Loucy (cell line): ENCODE results near the gene RALGAPA1.
A peak's percentile ranks its signal among the peaks of the same experiment; 100 is the strongest.

ENCODE experiments used
- H2AFZ ChIP-seq: fragments of 200-600 bp; sonication (generic); 2 replicates; pipeline ENCODE4 v1.6.0; 2016; ENCODE audit warnings: antibody characterized with exemption, mild to moderate bottlenecking, low read length, moderate library complexity
- H3F3A ChIP-seq: fragments of 200-600 bp; 2 replicates; pipeline ENCODE4 v1.6.0; 2016; ENCODE audit warnings: antibody characterized with exemption, low read depth, mild to moderate bottlenecking
- H3K27me3 ChIP-seq: fragments of 200-600 bp; sonication (generic); 2 replicates; pipeline ENCODE4 v1.6.1; 2014; ENCODE audit warnings: low read length, mild to moderate bottlenecking; ENCODE audit not compliant: insufficient read depth, poor library complexity, severe bottlenecking
- H3K36me3 ChIP-seq: fragments of 200-600 bp; sonication (generic); 2 replicates; pipeline ENCODE4 v1.6.1; 2016; ENCODE audit warnings: low read length; ENCODE audit not compliant: insufficient read depth
- H3K4me1 ChIP-seq: fragments of 200-600 bp; sonication (generic); 2 replicates; pipeline ENCODE4 v1.5.1; 2014; ENCODE audit warnings: low read length, mild to moderate bottlenecking; ENCODE audit not compliant: insufficient read depth, poor library complexity, severe bottlenecking
- H3K4me2 ChIP-seq: fragments of 200-600 bp; sonication (generic); 2 replicates; pipeline ENCODE4 v1.6.0; 2014; ENCODE audit warnings: antibody characterized with exemption, low read length, low read depth, mild to moderate bottlenecking; ENCODE audit not compliant: poor library complexity, severe bottlenecking
- H3K4me3 ChIP-seq: fragments of 200-600 bp; sonication (generic); 2 replicates; pipeline ENCODE4 v1.5.1; 2014; ENCODE audit warnings: low read length, mild to moderate bottlenecking, mixed read lengths; ENCODE audit not compliant: poor library complexity, severe bottlenecking
- H3K79me2 ChIP-seq: fragments of 200-600 bp; sonication (generic); 2 replicates; pipeline ENCODE4 v1.6.1; 2014; ENCODE audit warnings: low read length; ENCODE audit not compliant: insufficient read depth
- H3K9ac ChIP-seq: fragments of 200-600 bp; sonication (generic); 2 replicates; pipeline ENCODE4 v1.6.0; 2014; ENCODE audit warnings: mild to moderate bottlenecking, low read depth, low read length, moderate library complexity; ENCODE audit not compliant: poor library complexity, severe bottlenecking
- H3K9me2 ChIP-seq: fragments of 200-600 bp; sonication (generic); replicated peaks from 2 replicates; pipeline ENCODE4 v1.6.1; 2016; ENCODE audit warnings: low read depth, low read length, mixed read lengths
- H3K9me3 ChIP-seq: fragments of 200-600 bp; sonication (generic); 2 replicates; pipeline ENCODE4 v1.6.1; 2014; ENCODE audit warnings: mild to moderate bottlenecking, antibody characterized with exemption, low read length, low read depth; ENCODE audit not compliant: insufficient read depth
- H4K20me1 ChIP-seq: fragments of 200-600 bp; sonication (generic); 2 replicates; pipeline ENCODE4 v1.6.0; 2014; ENCODE audit warnings: antibody characterized with exemption, low read length, mild to moderate bottlenecking; ENCODE audit not compliant: insufficient read depth, poor library complexity, severe bottlenecking
- EZH2phosphoT487 ChIP-seq: fragments of 200-600 bp; IDR thresholded peaks from 2 replicates; pipeline ENCODE4 v1.6.1; 2018; ENCODE audit warnings: antibody characterized with exemption, mild to moderate bottlenecking, moderate library complexity, borderline replicate concordance
- TF ChIP-seq, protein P1 (sequence below): fragments of 200-600 bp; sonication (generic); conservative IDR thresholded peaks from 2 replicates; pipeline ENCODE4 v1.5.1; 2014; ENCODE audit warnings: mild to moderate bottlenecking, antibody characterized with exemption, low read length

RALGAPA1 gene

DNA sequence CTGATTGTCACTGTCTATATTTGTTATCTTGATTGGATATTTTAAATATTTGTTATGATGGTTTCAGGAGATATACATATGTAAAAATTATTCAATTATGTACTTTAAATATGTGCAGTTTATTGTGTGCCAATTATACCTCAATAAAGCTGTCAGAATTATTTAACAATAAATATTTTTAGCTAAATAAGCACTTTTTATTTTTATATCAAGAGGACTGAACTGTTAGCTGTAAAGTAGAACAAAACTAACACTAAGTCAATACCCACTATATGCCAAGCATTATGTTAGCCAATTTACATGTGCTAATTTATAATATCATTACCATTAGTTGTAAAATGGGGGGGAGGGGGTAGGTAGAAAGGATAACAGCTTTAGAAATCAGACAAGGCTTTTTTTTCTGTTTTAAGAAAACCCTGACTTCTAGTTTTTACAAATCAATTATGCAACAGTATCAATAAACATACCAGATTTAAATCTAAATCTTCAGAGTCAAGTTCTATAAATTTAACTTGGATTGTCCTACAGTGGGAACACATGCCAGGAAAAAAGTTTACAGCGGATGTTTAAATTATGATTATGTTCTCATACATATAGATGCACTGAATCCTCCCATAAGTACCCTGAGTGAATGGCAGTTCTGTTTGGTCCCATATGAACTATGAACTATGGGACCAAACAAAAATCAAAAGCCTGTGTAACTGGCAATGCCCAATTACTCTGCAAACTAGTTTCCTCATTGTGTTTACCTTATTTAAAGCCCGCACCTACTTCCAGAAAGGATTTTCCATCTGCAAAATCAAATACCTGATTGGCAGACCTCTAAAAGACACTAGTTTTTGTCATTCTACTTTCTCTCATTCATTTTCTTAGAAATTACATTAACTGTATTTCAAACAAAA, 2.8 kb downstream of the RALGAPA1 start:
- Histone ChIP-seq H3K4me3 (peak overlapping the region; percentile 99), H3K9ac (no peak overlapping the region), H3K4me2 (peak overlapping the region; percentile 93)

DNA sequence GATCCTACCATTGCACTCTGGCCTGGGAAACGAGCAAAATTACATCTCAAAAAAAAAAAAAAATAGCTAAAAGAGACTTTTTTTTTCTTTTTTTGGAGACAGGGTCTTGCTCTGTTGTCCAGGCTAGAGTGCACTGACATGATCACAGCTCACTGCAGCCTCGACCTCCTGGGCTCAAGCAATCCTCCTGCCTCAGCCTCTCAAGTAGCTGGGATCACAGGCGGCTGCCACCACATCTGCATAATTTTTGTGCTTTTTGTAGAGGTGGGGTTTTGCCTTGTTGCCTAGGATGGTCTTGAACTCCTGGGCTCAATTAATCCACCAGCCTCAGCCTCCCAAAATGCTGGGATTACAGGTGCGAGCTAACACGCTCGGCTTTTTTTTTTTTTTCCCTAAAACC, 11.3 kb downstream of the RALGAPA1 start:
- Histone ChIP-seq H3K4me3 (no peak overlapping the region), H3K9ac (no peak overlapping the region), H3K9me2 (no peaks in the 10 kb centered on the region), H3K4me1 (peaks cover 9% of the 10 kb centered on the region), H3K36me3 (no peaks in the 10 kb centered on the region), H4K20me1 (peaks cover 9% of the 10 kb centered on the region), H3K9me3 (no peaks in the 10 kb centered on the region), H3K27me3 (no peaks in the 10 kb centered on the region), H2AFZ (no peak overlapping the region), H3F3A (no peaks in the 10 kb centered on the region), H3K4me2 (no peak overlapping the region), H3K79me2 (peaks cover 35% of the 10 kb centered on the region; the same call in 1 of the 2 replicates)
- TF ChIP-seq, protein P1, sequence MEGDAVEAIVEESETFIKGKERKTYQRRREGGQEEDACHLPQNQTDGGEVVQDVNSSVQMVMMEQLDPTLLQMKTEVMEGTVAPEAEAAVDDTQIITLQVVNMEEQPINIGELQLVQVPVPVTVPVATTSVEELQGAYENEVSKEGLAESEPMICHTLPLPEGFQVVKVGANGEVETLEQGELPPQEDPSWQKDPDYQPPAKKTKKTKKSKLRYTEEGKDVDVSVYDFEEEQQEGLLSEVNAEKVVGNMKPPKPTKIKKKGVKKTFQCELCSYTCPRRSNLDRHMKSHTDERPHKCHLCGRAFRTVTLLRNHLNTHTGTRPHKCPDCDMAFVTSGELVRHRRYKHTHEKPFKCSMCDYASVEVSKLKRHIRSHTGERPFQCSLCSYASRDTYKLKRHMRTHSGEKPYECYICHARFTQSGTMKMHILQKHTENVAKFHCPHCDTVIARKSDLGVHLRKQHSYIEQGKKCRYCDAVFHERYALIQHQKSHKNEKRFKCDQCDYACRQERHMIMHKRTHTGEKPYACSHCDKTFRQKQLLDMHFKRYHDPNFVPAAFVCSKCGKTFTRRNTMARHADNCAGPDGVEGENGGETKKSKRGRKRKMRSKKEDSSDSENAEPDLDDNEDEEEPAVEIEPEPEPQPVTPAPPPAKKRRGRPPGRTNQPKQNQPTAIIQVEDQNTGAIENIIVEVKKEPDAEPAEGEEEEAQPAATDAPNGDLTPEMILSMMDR, result no peak
- no peak for TF ChIP-seq EZH2phosphoT487

More for the DNA sequence above, 2.8 kb downstream of the RALGAPA1 start:
- Histone ChIP-seq H3F3A (0 out of 2 replicates have a peak, but pooled peaks cover 3% of the 10 kb centered on the region), H3K36me3 (no peaks in the 10 kb centered on the region), H3K9me2 (no peaks in the 10 kb centered on the region), H3K9me3 (no peaks in the 10 kb centered on the region), H3K27me3 (no peaks in the 10 kb centered on the region), H4K20me1 (peaks cover 32% of the 10 kb centered on the region), H3K4me1 (peaks cover 23% of the 10 kb centered on the region), H2AFZ (no peak overlapping the region), H3K79me2 (peaks cover 39% of the 10 kb centered on the region)
- no peak for TF ChIP-seq EZH2phosphoT487
- TF ChIP-seq, protein P1, result no peak

DNA sequence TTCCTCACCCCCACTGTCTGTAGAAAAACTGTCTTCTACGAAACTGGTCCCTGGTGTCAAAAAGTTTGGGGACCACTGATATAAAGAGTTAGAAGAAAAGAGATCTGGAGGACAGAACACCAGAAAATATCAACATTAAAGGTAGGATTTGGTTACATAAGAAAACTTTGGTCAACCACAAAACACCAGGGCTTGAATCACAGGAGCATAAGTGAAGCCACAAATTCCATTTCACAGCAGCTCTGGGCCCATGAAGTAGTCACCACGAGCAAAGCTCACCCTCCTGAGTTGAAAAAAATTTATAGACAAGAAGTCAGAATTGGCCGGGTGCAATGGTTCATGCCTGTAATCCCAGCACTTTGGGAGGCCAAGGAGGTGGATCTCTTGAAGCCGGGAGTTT, 19.4 kb downstream of the RALGAPA1 start:
- peaks cover 26% of the 10 kb centered on the region for H3K79me2 ChIP-seq
- no peaks in the 10 kb centered on the region for H3K9me2 ChIP-seq
- peaks cover 7% of the 10 kb centered on the region for H4K20me1 ChIP-seq
- no peaks in the 10 kb centered on the region for H3K4me1 ChIP-seq
- no peak overlapping the region for H3K4me2 ChIP-seq
- no peaks in the 10 kb centered on the region for H3K27me3 ChIP-seq
- H3K4me3 ChIP-seq, result no peak overlapping the region
- H3K9me3 ChIP-seq, result no peaks in the 10 kb centered on the region
- H2AFZ ChIP-seq, result no peak overlapping the region
- H3K36me3 ChIP-seq, result no peaks in the 10 kb centered on the region
- TF ChIP-seq, protein P1, result no peak
- no peak for TF ChIP-seq EZH2phosphoT487
- no peaks in the 10 kb centered on the region for H3F3A ChIP-seq
- no peak overlapping the region for H3K9ac ChIP-seq
